GM18517 (cell line): ENCODE results near the gene MOV10L1.

Experiments
- ATAC-seq: cut with Tn5 transposase; IDR thresholded peaks from one replicate; pipeline ENCODE4 v1.9.1; 2021; ENCODE audit warnings: mild to moderate bottlenecking, moderate library complexity; ENCODE audit not compliant: unreplicated experiment

MOV10L1 gene

GRCh38 chr22:50101870-50102565, 12.2 kb downstream of the MOV10L1 start:
- no peak for ATAC-seq

- ATAC-seq: no peak
These were observed 13.1 kb downstream of the MOV10L1 start for GRCh38 chr22:50102946-50103345.

GRCh38 chr22:50104141-50104544, 14.3 kb downstream of the MOV10L1 start:
- no peak for ATAC-seq

GRCh38 chr22:50105208-50106100, 15.6 kb downstream of the MOV10L1 start:
- no peak for ATAC-seq

- no peak for ATAC-seq
These were observed 17.7 kb downstream of the MOV10L1 start for GRCh38 chr22:50107529-50107928.

- ATAC-seq: no peak
These were observed 21.2 kb downstream of the MOV10L1 start for GRCh38 chr22:50111056-50111455.

GRCh38 chr22:50112151-50113118, 22.6 kb downstream of the MOV10L1 start:
- ATAC-seq: no peak

- no peak for ATAC-seq
These were observed 24.6 kb downstream of the MOV10L1 start for GRCh38 chr22:50114221-50115021.

GRCh38 chr22:50115693-50116092, 25.9 kb downstream of the MOV10L1 start:
- ATAC-seq: no peak

- no peak for ATAC-seq
These were observed 27.5 kb downstream of the MOV10L1 start for GRCh38 chr22:50117168-50117762.

- ATAC-seq: no peak
These were observed 28.3 kb downstream of the MOV10L1 start for GRCh38 chr22:50118129-50118528.

- ATAC-seq: no peak
These were observed 28.9 kb downstream of the MOV10L1 start for GRCh38 chr22:50118557-50119168.

- no peak for ATAC-seq
These were observed 29.5 kb downstream of the MOV10L1 start for GRCh38 chr22:50119169-50119767.

GRCh38 chr22:50119768-50120251, 30.0 kb downstream of the MOV10L1 start:
- no peak for ATAC-seq

GRCh38 chr22:50121202-50121740, 31.5 kb downstream of the MOV10L1 start:
- ATAC-seq: no peak

GRCh38 chr22:50123119-50123518, 33.3 kb downstream of the MOV10L1 start:
- ATAC-seq: no peak

GRCh38 chr22:50125029-50125428, 35.2 kb downstream of the MOV10L1 start:
- no peak for ATAC-seq

GRCh38 chr22:50129121-50129736, 39.4 kb downstream of the MOV10L1 start:
- no peak for ATAC-seq
